ENCODE results near the gene GTPBP6.

DNA sequence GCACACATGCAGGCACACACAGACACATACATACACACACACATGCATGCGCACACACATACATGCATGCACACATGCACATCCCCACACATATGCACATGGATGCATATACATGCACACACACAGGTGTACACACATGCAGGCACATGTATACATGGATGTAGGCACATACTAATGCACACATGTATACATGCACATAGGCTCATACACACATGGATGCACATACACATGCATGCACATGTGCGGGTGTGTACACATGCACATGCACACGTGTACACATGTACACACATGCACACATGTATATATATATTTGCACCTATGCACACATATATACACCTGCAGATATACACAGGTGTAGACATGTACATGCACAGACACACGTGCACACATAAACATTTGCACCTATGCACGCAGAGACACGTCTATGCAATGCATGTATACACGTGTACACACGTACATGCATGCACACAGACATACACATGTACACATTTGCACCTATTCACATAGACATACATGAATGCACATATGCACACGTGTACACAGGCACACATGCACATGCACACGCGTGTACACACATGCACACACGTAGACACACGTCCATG, 33.4 kb downstream of the GTPBP6 start:
- TF ChIP-seq, protein P1, sequence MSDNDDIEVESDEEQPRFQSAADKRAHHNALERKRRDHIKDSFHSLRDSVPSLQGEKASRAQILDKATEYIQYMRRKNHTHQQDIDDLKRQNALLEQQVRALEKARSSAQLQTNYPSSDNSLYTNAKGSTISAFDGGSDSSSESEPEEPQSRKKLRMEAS (IDR thresholded peaks at IDR 0.05; ENCODE audit: low read depth, low read length): no peak
- TF ChIP-seq POLR2A (IDR thresholded peaks at IDR 0.05; ENCODE audit: extremely low read depth, insufficient read length): no peak
- TF ChIP-seq, protein P2, sequence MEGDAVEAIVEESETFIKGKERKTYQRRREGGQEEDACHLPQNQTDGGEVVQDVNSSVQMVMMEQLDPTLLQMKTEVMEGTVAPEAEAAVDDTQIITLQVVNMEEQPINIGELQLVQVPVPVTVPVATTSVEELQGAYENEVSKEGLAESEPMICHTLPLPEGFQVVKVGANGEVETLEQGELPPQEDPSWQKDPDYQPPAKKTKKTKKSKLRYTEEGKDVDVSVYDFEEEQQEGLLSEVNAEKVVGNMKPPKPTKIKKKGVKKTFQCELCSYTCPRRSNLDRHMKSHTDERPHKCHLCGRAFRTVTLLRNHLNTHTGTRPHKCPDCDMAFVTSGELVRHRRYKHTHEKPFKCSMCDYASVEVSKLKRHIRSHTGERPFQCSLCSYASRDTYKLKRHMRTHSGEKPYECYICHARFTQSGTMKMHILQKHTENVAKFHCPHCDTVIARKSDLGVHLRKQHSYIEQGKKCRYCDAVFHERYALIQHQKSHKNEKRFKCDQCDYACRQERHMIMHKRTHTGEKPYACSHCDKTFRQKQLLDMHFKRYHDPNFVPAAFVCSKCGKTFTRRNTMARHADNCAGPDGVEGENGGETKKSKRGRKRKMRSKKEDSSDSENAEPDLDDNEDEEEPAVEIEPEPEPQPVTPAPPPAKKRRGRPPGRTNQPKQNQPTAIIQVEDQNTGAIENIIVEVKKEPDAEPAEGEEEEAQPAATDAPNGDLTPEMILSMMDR (IDR thresholded peaks at IDR 0.05; ENCODE audit: low read depth, low read length): no peak

Measured in NB4 (cell line).